Lower leg skin (tissue), 4 donors: ENCODE measurements around the gene PLEKHM3. TPM values are rescaled to one million over a fixed set of nuclear protein-coding genes. Genes with fewer than 3 reads are reported as not detected.

Experiments
- DNase-seq, 2 donors: peaks; one replicate each; pipeline ENCODE4 v3.0.0-alpha.2; 2019; ENCODE audit warnings: low spot score in 2 of 2
- H3K4me3 ChIP-seq: fragments of 200-600 bp; sonication (generic); 2 replicates; pipeline ENCODE4 v1.5.1; 2017; ENCODE audit warnings: mild to moderate bottlenecking, low read depth; ENCODE audit not compliant: poor library complexity, severe bottlenecking
- CTCF ChIP-seq, 3 donors: fragments of 450-650 bp; IDR thresholded peaks; one replicate each; pipeline ENCODE4 v1.5.1; 2016; ENCODE audit warnings: antibody characterized with exemption in 3 of 3, mild to moderate bottlenecking in 3 of 3, moderate library complexity in 2 of 3
- POLR2A ChIP-seq, 2 donors: fragments of 450-650 bp; IDR thresholded peaks; one replicate each; pipeline ENCODE4 v1.6.1; 2016 to 2017; ENCODE audit warnings: antibody characterized with exemption in 2 of 2, mild to moderate bottlenecking in 1 of 2, moderate library complexity in 1 of 2
- WGBS, 2 donors: methylation state at CpG; one replicate each; pipeline ENCODE4 v1.1.5; 2018; 5-methylcytosine and 5-hydroxymethylcytosine counted together
- intact Hi-C: fragments of 100-400 bp; cut with DNase I; formaldehyde crosslinking; loops from one replicate; pipeline ENCODE4 v1.15.0; 2023; ENCODE audit warnings: low total_unique reads
- total RNA-seq, 4 donors: library from RNA; depleted of rRNA; stranded (reverse); fragments of >200 nt; gene quantifications; one replicate each; pipeline ENCODE4 v1.1.0, GENCODE V29; 2016

Gene PLEKHM3
- total RNA-seq, 4 donors from 2014 or later, result 18.3 to 22.2 (median 19.4) TPM

- intact Hi-C loops, result no loop called here
- no peak overlapping the region for H3K4me3 ChIP-seq
- DNase-seq, result no peak
- WGBS, 2 donors, result 91% methylated on average over 2 of the region's 2 CpGs
- no peak for TF ChIP-seq POLR2A (IDR thresholded peaks at IDR 0.05)
- TF ChIP-seq CTCF (IDR thresholded peaks at IDR 0.05), result no peak
Measured at GRCh38 chr2:207884127-207884526, 141.2 kb downstream of the PLEKHM3 start.

GRCh38 chr2:207883002-207883780, 142.1 kb downstream of the PLEKHM3 start:
- intact Hi-C loops, result loop anchor here (2.0 kb wide), 1 partner anchor 88 kb away; no protein-coding TSS in a partner anchor
- no peak for DNase-seq
- WGBS, 2 donors, result 94 to 99% methylated on average over 6 of the region's 6 CpGs
- no peak overlapping the region for H3K4me3 ChIP-seq
- TF ChIP-seq CTCF (IDR thresholded peaks at IDR 0.05) (no peak), POLR2A (IDR thresholded peaks at IDR 0.05) (no peak)

DNA sequence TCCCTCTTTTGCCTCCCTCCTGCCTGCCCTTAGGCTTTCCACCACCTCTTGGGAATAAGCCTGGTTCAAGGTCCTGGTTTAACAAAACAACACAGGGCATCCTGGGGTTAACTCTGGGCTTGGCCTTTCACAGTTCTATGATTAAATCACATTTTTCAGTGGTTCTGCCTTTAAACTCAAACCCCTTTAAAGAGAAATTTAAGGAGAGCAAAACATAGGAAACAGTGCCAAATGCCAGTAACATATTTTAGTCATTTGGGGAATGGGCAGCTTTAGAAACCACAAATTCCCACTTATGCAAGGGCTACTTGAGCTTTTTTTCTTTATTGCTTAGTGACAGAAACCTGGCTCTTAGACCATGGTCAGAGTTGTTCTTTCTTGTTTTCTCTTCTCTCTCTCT, 143.4 kb downstream of the PLEKHM3 start:
- TF ChIP-seq POLR2A (IDR thresholded peaks at IDR 0.05), result no peak
- no peak for TF ChIP-seq CTCF (IDR thresholded peaks at IDR 0.05)
- intact Hi-C loops, result loop anchor here (2.0 kb wide), 1 partner anchor 89 kb away; no protein-coding TSS in a partner anchor
- H3K4me3 ChIP-seq, result no peak overlapping the region
- DNase-seq, result no peak

DNA sequence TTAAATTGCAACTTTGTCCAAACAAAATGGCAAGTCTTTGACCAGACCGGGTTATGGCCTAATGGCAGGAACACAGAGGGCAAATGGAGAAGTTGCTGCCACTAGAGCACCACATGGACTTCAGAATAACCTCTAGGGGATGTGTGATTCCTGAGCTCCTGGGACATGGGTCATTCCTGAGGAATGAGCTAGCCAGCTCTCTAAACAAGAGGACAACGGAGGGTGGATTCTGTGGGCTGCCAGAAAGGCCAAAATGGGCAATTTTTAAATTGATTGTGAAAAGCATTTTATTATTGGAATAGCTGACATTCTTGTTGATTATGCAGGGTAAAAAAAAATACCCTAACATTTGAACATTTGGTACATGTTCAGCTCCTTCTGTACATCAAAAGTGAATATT, 145.8 kb downstream of the PLEKHM3 start:
- TF ChIP-seq POLR2A (IDR thresholded peaks at IDR 0.05) (no peak), CTCF (IDR thresholded peaks at IDR 0.05) (no peak)
- intact Hi-C loops, result no loop called here
- DNase-seq, result no peak
- WGBS, 2 donors, result 89 to 92% methylated on average over 2 of the region's 2 CpGs
- H3K4me3 ChIP-seq, result no peak overlapping the region

DNA sequence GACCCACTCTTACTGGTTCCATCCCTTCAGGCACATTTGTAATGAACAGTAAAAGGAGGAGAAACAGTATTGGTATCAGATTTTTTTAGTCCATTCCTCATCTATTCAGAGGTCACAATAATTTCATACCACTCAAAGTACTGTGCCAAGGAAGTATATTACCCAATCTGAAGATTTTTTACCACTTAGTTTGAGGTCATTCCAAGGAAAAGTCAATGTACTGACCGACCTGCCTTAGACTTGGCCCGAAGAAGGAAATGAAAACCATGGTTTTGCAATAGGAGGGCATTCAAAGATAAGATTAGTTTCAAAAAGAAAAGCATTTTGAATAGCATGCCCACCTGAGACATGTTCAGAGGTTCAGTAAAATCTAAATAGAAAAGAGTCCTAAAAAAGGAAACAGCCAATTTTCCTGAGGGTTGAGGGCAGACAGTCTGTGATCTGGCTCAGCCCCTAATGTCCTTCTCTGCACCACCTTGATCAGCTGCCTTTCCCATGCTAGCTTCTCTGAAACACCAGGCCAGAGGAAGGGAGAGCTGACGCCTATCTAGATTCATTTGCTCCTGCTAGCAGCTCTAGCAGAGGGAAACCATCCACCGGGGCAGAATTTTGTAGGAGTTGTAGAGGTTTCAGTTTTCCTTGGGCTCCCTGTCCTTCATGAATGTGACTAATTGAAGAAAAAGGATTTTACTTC, 148.3 kb downstream of the PLEKHM3 start:
- intact Hi-C loops, result no loop called here
- 94 to 96% methylated on average over 4 of the region's 4 CpGs for WGBS, 2 donors
- no peak overlapping the region for H3K4me3 ChIP-seq
- DNase-seq, result no peak
- TF ChIP-seq POLR2A (IDR thresholded peaks at IDR 0.05) (no peak), CTCF (IDR thresholded peaks at IDR 0.05) (no peak)
